ENCODE results near the gene PTGER1.

Gene PTGER1

DNA sequence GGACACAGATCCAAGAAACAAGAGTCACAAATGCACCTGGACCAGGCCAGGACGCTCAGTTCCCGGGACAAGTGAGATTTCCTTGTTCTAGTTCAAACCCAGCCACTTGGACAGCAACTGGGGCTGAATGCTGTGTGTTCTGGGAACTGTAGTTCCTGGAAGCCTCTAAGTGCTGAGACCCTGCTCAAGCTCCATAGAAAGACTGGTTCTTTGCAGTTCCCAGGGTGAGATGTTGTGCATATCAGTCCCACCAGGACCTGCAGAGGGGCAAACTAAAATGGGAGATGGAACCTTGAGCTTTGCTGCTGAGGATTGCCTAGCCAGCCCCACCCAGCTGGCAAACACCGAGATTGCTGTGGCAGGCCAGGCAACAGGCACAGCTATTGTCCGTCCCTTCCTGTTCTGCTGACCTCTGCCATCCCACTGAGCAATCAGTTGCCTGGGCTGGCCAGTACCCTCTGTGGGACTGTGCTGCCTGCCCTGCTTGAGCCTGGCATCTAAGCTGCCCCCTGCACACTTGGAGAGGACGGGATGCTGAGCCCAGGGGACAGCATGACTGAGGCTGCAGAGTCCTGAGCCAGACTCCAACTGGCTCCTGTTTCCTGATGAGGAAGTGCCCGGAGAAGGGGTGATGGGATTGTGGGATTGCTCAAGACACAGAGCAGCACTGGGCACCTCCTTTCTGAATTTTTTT, 22.2 kb upstream of the PTGER1 start:
- TF ChIP-seq, protein P1, sequence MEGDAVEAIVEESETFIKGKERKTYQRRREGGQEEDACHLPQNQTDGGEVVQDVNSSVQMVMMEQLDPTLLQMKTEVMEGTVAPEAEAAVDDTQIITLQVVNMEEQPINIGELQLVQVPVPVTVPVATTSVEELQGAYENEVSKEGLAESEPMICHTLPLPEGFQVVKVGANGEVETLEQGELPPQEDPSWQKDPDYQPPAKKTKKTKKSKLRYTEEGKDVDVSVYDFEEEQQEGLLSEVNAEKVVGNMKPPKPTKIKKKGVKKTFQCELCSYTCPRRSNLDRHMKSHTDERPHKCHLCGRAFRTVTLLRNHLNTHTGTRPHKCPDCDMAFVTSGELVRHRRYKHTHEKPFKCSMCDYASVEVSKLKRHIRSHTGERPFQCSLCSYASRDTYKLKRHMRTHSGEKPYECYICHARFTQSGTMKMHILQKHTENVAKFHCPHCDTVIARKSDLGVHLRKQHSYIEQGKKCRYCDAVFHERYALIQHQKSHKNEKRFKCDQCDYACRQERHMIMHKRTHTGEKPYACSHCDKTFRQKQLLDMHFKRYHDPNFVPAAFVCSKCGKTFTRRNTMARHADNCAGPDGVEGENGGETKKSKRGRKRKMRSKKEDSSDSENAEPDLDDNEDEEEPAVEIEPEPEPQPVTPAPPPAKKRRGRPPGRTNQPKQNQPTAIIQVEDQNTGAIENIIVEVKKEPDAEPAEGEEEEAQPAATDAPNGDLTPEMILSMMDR (IDR thresholded peaks at IDR 0.05; ENCODE audit: low read length, missing control alignments): no peak
- no peak overlapping the region for H3K4me3 ChIP-seq (replicated peaks; ENCODE audit: low read depth, low read length)
- DNase-seq (ENCODE audit: low read depth): no peak

DNA sequence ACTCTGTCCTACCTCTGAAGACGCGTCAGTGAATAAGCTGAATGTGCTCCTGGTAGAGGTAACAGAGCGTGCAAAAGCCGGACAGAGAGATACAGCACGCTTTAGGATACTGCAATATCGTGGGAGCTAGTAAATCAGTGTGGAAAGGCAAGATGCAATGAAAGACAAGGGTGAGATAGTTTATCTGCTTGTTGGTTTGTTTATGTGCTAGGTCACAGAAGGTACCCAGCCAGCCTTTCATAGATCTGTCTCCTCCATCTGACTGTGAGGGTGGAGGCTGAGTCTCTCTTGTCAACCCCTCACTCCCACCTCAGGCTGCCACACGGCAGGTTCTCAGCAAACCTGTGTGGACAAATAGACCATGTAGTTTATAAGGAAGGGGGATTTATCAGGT, 21.7 kb upstream of the PTGER1 start:
- DNase-seq (ENCODE audit: low read depth): no peak
- no peak overlapping the region for H3K4me3 ChIP-seq (replicated peaks; ENCODE audit: low read depth, low read length)
- TF ChIP-seq, protein P1 (IDR thresholded peaks at IDR 0.05; ENCODE audit: low read length, missing control alignments): no peak

DNA sequence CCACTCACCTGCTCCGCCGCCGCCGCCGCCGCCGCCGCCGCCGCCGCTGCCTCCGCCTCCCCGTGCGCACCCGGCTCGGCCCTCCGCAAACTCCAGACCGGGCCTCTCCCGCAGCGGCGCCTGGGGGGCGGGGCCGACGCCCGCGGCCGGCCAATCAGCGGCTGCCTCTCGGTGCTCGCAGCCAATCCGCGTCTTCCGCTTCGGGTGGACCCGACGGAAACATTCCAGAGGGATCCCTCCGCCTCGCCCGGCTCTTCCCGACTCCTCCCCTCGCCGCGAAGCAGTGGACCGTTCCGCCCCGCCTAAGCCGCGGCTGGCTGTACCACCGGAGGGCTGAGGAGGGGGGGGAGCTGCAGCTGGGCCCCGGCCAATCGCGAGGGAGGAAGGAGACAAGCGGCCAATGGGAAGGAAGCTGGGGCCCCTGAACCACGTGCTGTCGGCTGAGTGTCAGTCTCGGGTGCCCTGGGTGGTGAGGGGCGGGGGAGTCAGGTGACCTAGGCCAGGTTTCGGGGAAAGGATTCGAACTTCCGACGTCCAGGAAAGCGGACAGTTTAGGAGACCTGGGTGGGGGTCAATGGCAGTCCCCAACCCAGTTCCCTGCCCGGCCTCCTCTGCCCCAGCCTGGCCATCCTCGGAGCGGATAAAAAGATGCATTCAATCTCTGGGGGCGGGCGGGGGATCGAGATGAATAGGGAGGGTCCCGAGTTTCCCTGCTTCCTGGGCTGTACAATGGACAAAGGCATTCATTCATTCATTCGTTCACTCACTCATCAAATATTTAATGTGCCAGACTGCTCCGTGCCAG, 21.1 kb upstream of the PTGER1 start, which contains the start of gene GIPC1:
GIPC1 (minus strand) TSS at position 99 of the 805 bp plus-strand sequence. CDS start 13,151 bp downstream, outside the sequence.
- DNase-seq (ENCODE audit: low read depth): peak; percentile 99
- TF ChIP-seq, protein P1 (IDR thresholded peaks at IDR 0.05; ENCODE audit: low read length, missing control alignments): no peak
- H3K4me3 ChIP-seq (replicated peaks; ENCODE audit: low read depth, low read length): peak within 1 kb of the TSS; percentile 79

DNA sequence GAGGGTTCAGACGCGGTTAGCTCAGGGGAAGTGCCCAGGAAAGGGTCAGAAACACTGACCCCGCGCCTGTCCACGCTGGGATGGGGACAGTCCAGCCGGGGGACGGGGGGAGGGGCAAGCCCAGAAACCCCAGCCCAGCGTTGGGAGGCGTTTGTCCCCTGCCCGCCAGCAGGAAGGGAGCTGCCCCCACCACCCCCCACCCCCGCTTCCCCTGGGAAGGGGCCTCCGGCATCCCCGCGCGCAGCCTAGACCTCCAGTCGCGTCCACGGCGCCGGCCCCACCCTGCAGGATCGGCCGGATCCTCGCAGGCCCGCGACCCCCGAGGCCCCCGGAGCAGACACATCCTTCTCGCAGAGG, 20.5 kb upstream of the PTGER1 start:
- peak overlapping the region; percentile 79 for H3K4me3 ChIP-seq (replicated peaks; ENCODE audit: low read depth, low read length)
- TF ChIP-seq, protein P1 (IDR thresholded peaks at IDR 0.05; ENCODE audit: low read length, missing control alignments): no peak
- no peak for DNase-seq (ENCODE audit: low read depth)

DNA sequence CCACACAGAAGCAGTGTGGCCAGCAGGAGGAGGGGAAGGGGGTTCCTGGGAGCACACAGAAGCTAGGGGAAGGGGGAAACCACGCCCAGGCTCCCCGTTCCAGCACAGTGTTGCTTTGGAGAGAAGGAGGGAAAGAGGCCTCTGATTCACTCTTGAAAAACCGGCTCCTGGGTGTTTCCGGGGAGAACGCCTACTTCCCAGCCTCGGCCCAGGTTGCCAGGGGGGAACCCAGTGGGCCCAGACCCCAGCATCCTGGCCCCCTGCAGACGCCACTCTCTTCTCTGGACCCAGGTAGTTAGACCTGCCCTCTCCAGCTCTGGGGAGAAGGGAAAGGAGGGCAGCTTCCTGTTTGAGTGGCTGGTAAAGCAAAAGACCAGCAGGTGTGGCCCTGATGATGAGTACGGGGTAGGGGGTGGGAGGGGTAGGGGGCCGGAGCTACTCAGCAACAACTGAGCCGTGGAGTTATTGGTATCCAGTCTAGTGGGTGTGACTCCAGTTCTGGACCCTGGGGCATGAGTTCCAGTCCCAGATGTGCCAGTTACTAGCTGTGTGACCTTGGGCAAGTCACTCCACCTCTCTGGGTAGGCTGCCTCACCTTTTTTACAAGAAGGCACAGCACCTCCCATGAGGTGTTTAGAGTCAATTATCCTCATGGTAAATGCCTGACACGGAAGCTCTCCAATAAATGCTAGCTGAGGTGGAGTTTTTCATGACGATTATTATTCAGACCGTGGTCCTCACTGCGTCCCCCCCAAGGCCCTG, 19.9 kb upstream of the PTGER1 start:
- H3K4me3 ChIP-seq (replicated peaks; ENCODE audit: low read depth, low read length): peak overlapping the region; percentile 79
- TF ChIP-seq, protein P1 (IDR thresholded peaks at IDR 0.05; ENCODE audit: low read length, missing control alignments): no peak
- no peak for DNase-seq (ENCODE audit: low read depth)

DNA sequence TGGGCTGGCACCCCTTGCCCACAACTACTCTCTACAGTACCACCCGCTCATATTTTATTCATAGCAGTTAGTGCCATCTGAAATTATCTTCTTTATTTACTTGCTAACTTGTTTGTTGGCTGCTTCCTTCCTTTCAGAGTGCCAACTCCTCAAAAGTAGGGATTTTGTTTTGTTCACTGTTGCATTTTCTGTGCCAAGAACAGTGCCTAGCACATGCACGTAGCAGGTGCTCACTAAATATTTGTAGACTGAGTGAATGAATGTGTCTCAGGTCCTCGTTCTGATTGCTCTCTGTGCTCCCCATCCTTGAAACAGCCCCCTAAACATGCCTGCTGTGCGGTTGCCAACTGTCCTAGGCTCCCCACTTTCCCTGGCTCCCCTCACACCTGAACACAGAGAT, 19.3 kb upstream of the PTGER1 start:
- peak overlapping the region; percentile 79 for H3K4me3 ChIP-seq (replicated peaks; ENCODE audit: low read depth, low read length)
- no peak for DNase-seq (ENCODE audit: low read depth)
- TF ChIP-seq, protein P1 (IDR thresholded peaks at IDR 0.05; ENCODE audit: low read length, missing control alignments): no peak

Measured in fibroblast of pulmonary artery (primary cell).